ENCODE results near the gene SUN1.

Gene SUN1

GRCh38 chr7:840001-840600 is 7.8 kb downstream of the SUN1 start:
- TF ChIP-seq CTCF (IDR thresholded peaks at IDR 0.05) = no peak
- peaks cover 69% of the 10 kb centered on the region for H3K36me3 Mint-ChIP-seq (ENCODE audit: low read depth)
- no peak overlapping the region for H3K27ac Mint-ChIP-seq
- no peaks in the 10 kb centered on the region for H3K27me3 Mint-ChIP-seq (ENCODE audit: low read depth, poor library complexity)
- H3K4me3 Mint-ChIP-seq = no peak overlapping the region
- DNase-seq = no peak
- peaks cover 39% of the 10 kb centered on the region for H3K4me1 Mint-ChIP-seq
- no peaks in the 10 kb centered on the region for H3K9me3 Mint-ChIP-seq

DNA sequence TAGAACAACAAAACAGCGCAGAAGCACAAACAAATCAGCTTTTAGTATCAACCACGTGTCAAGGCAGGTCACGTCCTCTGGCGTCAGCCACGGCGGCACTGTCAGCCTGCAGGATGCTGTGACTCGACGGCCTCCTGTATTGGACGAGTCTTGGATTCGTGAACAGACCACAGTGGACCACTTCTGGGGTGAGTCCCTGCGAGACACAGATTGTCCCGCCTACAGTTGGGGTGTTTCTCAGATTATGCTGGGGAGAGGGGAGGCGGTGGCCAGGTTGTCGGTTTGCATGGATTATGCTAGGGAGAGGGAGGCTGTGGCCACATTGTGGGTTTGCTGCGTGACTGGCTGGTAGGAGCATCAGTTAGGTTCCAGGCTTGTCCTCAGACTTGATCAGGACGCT is 9.7 kb downstream of the SUN1 start:
- peaks cover 78% of the 10 kb centered on the region for H3K36me3 Mint-ChIP-seq (ENCODE audit: low read depth)

DNA sequence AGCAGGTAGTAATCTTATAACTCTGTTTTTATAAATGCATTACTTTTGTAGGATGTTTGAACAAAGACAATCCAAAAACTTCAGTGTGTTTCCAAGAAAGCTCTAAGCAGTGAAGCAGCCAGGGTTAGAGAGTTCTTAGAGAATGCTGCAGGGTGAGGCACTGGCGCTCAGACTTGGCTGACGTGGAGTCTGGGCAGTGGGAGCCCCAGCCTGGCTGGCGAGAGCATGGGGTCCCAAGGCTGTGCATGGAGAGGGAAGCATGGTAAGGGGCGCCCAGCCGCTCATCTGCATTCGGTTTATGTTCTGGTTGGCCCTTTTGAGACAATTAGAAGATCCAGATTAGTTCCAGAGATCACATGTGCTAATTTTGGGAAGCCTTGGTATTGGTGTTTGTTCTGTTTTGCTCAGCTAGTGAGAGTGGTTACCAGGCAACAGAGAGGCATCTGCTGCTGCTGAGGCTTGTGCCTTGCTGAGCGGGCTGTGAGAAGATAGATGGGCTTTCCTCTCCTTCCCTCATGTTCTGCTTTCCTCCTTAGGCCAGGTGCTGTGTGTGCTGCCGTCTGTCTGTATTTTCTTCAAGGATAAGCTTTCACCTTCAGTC is 10.3 kb downstream of the SUN1 start:
- no peak overlapping the region for H3K4me3 Mint-ChIP-seq

More for the DNA sequence above, 9.7 kb downstream of the SUN1 start:
- no peak for DNase-seq
- TF ChIP-seq CTCF (IDR thresholded peaks at IDR 0.05) = no peak
- H3K27me3 Mint-ChIP-seq (ENCODE audit: low read depth, poor library complexity) = no peaks in the 10 kb centered on the region
- peak overlapping the region; percentile 95 for H3K27ac Mint-ChIP-seq
- no peaks in the 10 kb centered on the region for H3K9me3 Mint-ChIP-seq
- H3K4me3 Mint-ChIP-seq = no peak overlapping the region
- peaks cover 21% of the 10 kb centered on the region for H3K4me1 Mint-ChIP-seq

DNA sequence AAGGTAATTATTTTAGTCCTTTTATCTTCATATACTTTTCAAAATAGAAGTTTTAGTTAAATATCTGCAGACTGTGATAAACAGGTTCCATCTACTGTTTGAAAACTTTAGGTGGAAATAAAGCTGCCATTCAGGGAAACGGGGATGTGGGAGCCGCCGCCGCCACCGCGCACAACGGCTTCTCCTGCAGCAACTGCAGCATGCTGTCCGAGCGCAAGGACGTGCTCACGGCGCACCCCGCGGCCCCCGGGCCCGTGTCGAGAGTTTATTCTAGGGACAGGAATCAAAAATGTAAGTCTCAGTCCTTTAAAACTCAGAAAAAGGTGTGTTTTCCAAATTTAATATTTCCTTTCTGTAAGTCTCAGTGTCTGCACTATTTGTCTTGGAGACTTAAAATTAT is 11.0 kb downstream of the SUN1 start:
- H3K36me3 Mint-ChIP-seq (ENCODE audit: low read depth) = peaks cover 76% of the 10 kb centered on the region
- TF ChIP-seq CTCF (IDR thresholded peaks at IDR 0.05) = no peak
- H3K27me3 Mint-ChIP-seq (ENCODE audit: low read depth, poor library complexity) = no peaks in the 10 kb centered on the region
- H3K4me3 Mint-ChIP-seq = no peak overlapping the region
- H3K4me1 Mint-ChIP-seq = peaks cover 14% of the 10 kb centered on the region
- no peak overlapping the region for H3K27ac Mint-ChIP-seq
- H3K9me3 Mint-ChIP-seq = peaks cover 3% of the 10 kb centered on the region
- no peak for DNase-seq

More for the DNA sequence above, 10.3 kb downstream of the SUN1 start:
- no peak for TF ChIP-seq CTCF (IDR thresholded peaks at IDR 0.05)
- no peak for DNase-seq
- H3K27ac Mint-ChIP-seq = peak overlapping the region; percentile 95
- no peaks in the 10 kb centered on the region for H3K27me3 Mint-ChIP-seq (ENCODE audit: low read depth, poor library complexity)
- H3K36me3 Mint-ChIP-seq (ENCODE audit: low read depth) = peaks cover 76% of the 10 kb centered on the region
- H3K9me3 Mint-ChIP-seq = no peaks in the 10 kb centered on the region
- peaks cover 16% of the 10 kb centered on the region for H3K4me1 Mint-ChIP-seq

GRCh38 chr7:844043-844442 is 11.8 kb downstream of the SUN1 start:
- Mint-ChIP-seq H3K4me3 (no peak overlapping the region), H3K36me3 (ENCODE audit: low read depth) (peaks cover 76% of the 10 kb centered on the region), H3K27ac (peak overlapping the region; percentile 19), H3K9me3 (peaks cover 9% of the 10 kb centered on the region), H3K4me1 (peaks cover 14% of the 10 kb centered on the region), H3K27me3 (ENCODE audit: low read depth, poor library complexity) (no peaks in the 10 kb centered on the region)
- TF ChIP-seq CTCF (IDR thresholded peaks at IDR 0.05) = no peak
- DNase-seq = no peak

DNA sequence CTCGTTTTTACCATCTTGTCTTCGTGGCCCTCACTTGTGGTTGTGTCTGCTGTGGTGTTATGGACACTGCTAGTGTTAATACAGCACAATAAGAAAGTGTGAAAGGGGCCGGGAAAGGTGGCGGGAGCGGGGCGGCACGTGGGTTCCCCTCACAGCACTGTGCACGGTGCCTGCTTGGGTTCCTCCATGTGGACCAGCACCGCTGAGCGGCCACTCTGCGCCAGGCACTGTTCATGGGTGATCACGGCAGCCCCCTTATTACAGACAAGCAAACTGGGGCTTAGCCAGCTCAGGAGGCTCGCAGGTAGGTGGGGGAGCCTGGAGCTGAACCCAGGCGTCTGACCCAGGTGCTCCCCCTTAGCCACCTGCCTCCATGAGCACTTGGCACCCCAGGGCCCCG is 12.2 kb downstream of the SUN1 start:
- peaks cover 78% of the 10 kb centered on the region for H3K36me3 Mint-ChIP-seq (ENCODE audit: low read depth)
- no peak for TF ChIP-seq CTCF (IDR thresholded peaks at IDR 0.05)
- peaks cover 14% of the 10 kb centered on the region for H3K4me1 Mint-ChIP-seq
- H3K4me3 Mint-ChIP-seq = no peak overlapping the region
- no peak for DNase-seq
- H3K27ac Mint-ChIP-seq = no peak overlapping the region
- peaks cover 9% of the 10 kb centered on the region for H3K9me3 Mint-ChIP-seq
- H3K27me3 Mint-ChIP-seq (ENCODE audit: low read depth, poor library complexity) = no peaks in the 10 kb centered on the region

Data from nephron progenitor cell (in vitro differentiated cells).